NCI-H345 treated with DMSO at 0.1 percent for 48 hours (cell line): ENCODE results near the gene CD19.
"Not testable (repeated sequence)": the region's sequence is repeated elsewhere in the genome, so short reads cannot be mapped to it uniquely, and the experiment has no call there.

ENCODE experiments used
- DNase-seq: peaks from one replicate; lab custom pipeline; 2025; ENCODE audit not compliant: unreplicated experiment; lab: John Stamatoyannopoulos, UW

CD19 gene

DNA sequence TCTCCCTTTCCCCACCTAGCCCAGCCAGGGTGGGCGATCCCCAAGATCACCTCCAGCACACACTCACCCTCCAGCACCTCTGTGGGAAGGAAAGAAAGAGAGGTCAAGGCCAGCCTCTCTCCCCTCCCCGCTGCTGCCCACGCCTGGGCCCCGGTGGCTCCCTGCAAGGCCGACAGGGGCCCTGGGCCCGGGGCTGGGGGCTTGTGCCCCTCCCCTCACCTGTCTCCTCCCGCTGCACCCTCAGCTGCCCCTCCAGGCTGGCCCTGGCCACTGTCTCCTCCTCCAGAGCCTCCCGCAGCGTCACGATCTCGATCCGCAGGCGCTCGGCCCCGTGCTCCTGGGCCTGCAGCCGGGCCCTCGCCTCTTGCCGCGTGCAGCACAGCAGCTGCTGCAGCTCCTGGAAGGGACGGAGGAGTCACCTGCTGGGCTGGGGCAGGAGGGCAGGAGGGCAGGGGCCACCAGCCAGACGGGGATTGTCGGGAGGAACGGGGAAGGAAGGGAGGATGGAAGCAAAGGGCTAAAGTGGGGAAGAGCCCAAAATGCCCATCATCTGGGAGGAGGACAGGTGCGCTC is 25.9 kb upstream of the CD19 start:
- no peak for DNase-seq

DNA sequence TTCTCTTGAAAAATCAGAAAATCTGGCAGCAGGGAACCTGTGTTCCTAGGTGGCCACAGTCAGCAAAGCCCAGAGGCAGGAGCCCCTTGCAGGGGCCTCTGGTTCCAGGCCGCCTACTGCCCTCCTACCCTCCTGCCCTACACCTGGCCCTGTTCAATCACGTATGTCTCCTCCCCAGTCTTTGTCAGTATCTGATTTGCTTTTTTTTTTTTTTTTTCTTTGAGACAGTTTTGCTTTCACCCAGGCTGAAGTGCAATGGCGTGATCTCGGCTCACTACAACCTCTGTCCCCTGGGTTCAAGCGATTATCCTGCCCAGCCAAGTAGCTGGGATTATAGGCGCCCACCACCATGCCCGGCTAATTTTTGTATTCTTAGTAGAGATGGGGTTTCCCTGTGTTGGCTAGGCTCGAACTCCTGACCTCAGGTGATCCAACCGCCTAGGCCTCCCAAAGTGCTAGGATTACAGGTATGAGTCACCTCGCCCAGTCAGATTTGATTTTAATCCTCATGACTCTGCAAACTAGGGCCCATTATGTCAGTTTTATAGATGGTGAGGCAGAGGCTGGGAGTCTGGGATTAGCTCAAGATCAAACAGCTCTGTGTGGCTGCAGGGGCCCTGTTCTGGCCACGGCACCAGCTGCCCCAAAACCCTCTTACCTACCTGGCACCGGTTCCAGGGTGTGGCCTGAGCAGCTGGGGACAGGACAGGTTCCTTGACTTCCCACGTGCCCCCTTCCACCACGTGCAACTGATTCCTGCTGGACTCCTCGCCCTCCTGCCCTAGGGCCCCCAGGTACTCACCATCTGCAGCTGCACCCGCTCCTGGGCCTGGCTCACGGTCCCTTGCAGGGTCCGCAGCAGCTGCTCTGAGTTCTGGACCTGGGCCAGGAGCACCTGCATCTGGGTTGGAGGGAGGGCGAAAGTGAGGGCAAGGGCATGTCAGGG is 21.4 kb upstream of the CD19 start:
- DNase-seq: no peak

DNA sequence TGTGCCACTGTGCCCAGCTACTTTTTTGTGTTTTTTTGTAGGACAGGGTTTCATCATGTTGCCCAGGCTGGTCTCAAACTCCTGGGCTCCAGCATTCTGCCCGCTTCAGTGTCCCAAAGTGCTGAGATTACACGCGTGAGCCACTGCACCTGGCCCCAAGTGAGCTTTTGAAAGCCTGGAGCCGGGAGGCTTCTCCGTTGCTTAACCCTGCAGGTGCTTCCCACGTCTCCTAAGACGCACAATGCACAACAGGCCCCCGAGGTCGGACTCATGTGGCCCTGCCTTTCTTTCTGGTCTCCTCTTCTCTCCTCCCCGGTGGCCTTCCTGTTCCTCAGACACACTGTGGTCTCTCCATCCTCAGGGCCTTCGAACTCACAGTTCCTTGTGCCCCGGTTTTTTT is 19.2 kb upstream of the CD19 start:
- no peak for DNase-seq

- peak; percentile 3 for DNase-seq
Measured at GRCh38 chr16:28913946-28914724, 17.6 kb upstream of the CD19 start.

- DNase-seq: no peak
Measured at GRCh38 chr16:28915181-28915580, 16.6 kb upstream of the CD19 start.

- no peak for DNase-seq
Measured at GRCh38 chr16:28917095-28917494, 14.7 kb upstream of the CD19 start.

DNA sequence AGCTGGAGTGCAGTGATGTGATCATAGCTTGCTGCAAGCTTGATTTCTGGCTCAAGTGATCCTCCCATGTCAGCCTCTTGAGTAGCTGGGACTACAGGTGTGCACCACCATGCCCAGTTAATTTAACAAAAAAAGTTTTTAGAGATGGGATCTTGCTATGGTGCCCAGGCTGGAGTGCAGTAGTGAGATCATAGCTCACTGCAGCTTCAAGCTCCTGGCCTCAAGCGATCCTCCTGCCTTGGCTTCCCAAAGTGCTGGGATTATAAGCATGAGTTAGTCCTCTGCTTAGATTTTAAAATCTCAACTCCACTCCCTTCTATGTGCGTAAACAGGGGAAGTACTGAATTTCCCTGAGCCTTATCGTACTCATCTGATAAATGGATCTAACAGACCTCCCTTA is 13.1 kb upstream of the CD19 start:
- DNase-seq: no peak

DNA sequence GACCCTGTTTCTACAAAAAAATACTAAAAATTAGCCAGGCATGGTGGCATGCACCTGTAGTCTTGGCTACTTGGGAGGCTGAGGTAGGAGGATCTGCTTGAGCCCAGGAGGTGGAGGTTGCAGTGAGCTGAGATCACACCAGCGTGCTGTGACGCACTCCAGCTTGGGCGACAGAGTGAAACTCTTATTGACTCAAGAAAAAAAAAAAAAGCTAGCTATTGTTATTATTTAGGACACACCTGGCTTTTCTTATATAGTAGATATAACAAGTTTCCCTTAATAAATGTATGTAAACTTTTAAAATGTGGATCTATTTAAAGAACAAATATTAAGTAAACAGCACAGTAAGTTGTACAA is 8.6 kb upstream of the CD19 start:
- DNase-seq: no peak

- peak; percentile 32 for DNase-seq
Measured at GRCh38 chr16:28923652-28924398, 7.9 kb upstream of the CD19 start.

GRCh38 chr16:28924399-28924761 is 7.4 kb upstream of the CD19 start:
- no peak for DNase-seq

GRCh38 chr16:28924762-28925385 is 6.9 kb upstream of the CD19 start, which contains the start of gene RABEP2:
RABEP2 (minus strand) TSS chr16:28925238; CDS start chr16:28925163, 75 bp downstream.
- peak; percentile 99 for DNase-seq

DNA sequence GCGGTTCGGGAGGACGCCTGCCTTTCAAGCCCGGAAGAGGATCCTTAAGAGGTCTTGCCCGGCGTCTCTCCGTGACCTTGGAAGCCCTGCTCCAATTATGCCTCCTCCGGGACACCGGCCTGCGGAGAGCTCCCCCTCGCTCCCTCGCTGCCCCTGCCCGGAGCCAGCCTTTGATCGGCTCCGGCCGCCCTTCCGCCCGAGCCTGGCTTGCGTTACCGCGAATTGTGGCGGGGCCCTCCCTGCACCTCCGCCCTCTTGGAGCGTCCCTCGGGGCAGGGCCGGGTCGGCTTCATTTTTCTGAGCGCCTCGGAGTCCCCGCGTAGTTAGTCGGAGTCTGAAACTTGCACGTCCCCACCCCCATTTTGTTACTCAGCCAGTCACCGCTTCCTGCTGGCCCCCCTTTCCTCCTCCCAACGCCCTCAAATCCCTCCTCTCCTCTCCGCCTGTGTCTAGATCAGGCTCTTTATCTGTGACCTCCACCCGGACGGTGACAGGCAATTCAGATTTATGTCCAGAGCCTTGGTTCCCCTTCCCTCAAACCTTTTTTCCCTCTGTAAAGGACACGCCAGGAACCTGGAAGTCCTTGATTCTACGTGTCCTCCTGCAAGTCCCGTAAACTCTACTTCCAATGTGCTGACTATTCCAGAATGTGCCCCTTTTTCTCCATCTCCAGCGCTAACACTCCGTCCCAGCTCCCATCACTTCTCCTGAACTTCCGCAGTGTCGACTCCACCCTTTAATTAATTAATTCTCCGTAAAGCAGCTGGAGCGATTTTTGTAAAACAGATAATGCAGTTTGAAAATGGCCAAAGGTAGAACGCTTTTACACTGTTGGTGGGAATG is 6.2 kb upstream of the CD19 start:
- peak; percentile 64 for DNase-seq

DNA sequence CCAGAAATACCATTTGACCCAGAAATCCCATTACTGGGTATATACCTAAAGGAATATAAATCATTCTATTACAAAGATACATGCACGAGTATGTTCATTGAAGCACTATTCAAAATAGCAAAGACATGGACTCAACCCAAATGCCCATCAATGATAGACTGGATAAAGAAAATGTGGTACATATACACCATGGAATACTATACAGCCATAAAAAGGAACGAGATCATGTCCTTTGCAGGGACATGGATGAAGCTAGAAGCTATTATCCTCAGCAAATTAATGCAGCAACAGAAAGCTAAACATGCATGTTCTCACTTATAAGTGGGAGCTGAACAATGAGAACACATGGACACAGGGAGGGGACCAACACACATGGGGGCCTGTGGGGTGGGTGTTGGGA is 5.5 kb upstream of the CD19 start:
- DNase-seq: not testable (repeated sequence)

GRCh38 chr16:28927815-28928214 is 4.0 kb upstream of the CD19 start:
- no peak for DNase-seq

GRCh38 chr16:28930203-28930602 is 1.6 kb upstream of the CD19 start:
- DNase-seq: no peak

DNA sequence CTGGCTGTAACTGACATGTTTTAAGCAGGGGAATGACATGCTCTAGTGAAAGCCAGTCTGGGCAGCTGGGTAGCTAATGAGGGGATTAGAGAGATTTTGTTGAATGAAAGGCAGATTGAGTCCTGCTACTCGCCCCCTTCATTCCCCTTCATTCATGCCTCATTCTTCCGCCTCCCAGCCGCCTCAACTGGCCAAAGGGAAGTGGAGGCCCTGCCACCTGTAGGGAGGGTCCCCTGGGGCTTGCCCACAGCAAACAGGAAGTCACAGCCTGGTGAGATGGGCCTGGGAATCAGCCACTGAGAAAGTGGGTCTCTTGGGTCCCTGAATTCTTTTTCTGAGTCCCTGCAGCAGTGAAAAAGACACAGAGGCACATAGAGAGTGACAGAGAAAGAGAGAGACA is 1.1 kb upstream of the CD19 start:
- no peak for DNase-seq

DNA sequence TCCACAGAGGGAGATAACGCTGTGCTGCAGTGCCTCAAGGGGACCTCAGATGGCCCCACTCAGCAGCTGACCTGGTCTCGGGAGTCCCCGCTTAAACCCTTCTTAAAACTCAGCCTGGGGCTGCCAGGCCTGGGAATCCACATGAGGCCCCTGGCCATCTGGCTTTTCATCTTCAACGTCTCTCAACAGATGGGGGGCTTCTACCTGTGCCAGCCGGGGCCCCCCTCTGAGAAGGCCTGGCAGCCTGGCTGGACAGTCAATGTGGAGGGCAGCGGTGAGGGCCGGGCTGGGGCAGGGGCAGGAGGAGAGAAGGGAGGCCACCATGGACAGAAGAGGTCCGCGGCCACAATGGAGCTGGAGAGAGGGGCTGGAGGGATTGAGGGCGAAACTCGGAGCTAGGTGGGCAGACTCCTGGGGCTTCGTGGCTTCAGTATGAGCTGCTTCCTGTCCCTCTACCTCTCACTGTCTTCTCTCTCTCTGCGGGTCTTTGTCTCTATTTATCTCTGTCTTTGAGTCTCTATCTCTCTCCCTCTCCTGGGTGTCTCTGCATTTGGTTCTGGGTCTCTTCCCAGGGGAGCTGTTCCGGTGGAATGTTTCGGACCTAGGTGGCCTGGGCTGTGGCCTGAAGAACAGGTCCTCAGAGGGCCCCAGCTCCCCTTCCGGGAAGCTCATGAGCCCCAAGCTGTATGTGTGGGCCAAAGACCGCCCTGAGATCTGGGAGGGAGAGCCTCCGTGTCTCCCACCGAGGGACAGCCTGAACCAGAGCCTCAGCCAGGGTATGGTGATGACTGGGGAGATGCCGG is 769 bp downstream of the CD19 start:
- no peak for DNase-seq

- no peak for DNase-seq
Measured at GRCh38 chr16:28933171-28933570, 1.4 kb downstream of the CD19 start.

DNA sequence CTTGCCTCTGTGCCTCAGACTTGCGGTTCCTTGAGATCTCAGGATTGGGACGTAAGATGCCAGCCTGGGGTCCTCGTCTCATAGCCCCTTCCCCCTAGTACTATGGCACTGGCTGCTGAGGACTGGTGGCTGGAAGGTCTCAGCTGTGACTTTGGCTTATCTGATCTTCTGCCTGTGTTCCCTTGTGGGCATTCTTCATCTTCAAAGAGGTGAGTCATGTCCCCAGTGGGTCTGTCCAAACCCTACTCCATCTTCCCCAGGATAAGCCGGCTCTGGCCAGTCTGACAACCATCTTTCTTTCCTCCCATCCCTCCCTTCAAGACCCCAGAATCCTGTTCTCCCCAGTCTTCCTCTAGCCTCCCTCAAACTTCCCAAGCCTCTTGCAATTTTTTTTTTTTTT is 3.6 kb downstream of the CD19 start:
- DNase-seq: no peak
